IMR-90 (cell line): Measurements from ENCODE around the gene GPR32.

Experiments
- CEBPB ChIP-seq: IDR thresholded peaks from 2 replicates; pipeline ENCODE4 v1.6.1; 2012; ENCODE audit warnings: low read depth, low read length, improper control_type of control experiment
- CHD1 ChIP-seq: IDR thresholded peaks from 2 replicates; pipeline ENCODE4 v1.6.1; 2012; ENCODE audit warnings: low read depth, low read length, improper control_type of control experiment
- FOS ChIP-seq: fragments of 150-350 bp; IDR thresholded peaks from 2 replicates; pipeline ENCODE4 v1.6.1; 2016; ENCODE audit warnings: low read depth, low read length
- MAFK ChIP-seq: IDR thresholded peaks from 2 replicates; pipeline ENCODE4 v1.6.1; 2012; ENCODE audit warnings: low read depth, low read length, improper control_type of control experiment
- MXI1 ChIP-seq: IDR thresholded peaks from 2 replicates; pipeline ENCODE4 v1.6.1; 2012; ENCODE audit warnings: low read depth, mild to moderate bottlenecking, low read length, moderate library complexity, borderline replicate concordance
- POLR2A ChIP-seq: IDR thresholded peaks from 2 replicates; pipeline ENCODE4 v1.6.1; 2012; ENCODE audit warnings: mild to moderate bottlenecking, low read depth, low read length
- RAD21 ChIP-seq: IDR thresholded peaks from 2 replicates; pipeline ENCODE4 v1.6.1; 2012; ENCODE audit warnings: low read length, improper control_type of control experiment
- TF ChIP-seq, protein P1 (sequence below): conservative IDR thresholded peaks from 2 replicates; pipeline ENCODE4 v1.5.1; 2012; ENCODE audit warnings: mild to moderate bottlenecking, low read depth, low read length, improper control_type of control experiment
- TF ChIP-seq, protein P2 (sequence below): fragments of 150-350 bp; IDR thresholded peaks from 2 replicates; pipeline ENCODE4 v1.6.1; 2016; ENCODE audit warnings: low read depth, mild to moderate bottlenecking, low read length, moderate library complexity, borderline replicate concordance

DNA sequence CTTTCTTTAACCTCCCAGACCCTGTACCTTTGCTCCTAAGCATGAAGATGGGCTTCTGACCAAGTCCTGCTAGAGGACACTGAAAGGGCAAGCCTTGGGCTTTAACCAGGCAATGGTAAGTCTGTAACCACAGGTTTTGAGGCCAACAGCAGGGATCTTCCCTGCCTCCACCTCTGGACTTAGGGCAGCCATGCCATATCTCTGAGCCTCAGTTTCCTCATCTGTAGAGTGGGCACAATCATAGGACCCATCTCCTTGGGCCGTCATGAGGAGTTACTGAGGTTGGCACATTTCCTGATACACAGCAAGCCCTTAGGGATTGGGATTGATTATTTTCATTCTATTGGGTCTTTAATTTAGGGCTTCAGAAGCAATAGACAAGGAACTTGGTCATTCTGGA, 38.6 kb downstream of the GPR32 start:
- TF ChIP-seq RAD21 = no peak
- TF ChIP-seq POLR2A = no peak
- TF ChIP-seq, protein P1, sequence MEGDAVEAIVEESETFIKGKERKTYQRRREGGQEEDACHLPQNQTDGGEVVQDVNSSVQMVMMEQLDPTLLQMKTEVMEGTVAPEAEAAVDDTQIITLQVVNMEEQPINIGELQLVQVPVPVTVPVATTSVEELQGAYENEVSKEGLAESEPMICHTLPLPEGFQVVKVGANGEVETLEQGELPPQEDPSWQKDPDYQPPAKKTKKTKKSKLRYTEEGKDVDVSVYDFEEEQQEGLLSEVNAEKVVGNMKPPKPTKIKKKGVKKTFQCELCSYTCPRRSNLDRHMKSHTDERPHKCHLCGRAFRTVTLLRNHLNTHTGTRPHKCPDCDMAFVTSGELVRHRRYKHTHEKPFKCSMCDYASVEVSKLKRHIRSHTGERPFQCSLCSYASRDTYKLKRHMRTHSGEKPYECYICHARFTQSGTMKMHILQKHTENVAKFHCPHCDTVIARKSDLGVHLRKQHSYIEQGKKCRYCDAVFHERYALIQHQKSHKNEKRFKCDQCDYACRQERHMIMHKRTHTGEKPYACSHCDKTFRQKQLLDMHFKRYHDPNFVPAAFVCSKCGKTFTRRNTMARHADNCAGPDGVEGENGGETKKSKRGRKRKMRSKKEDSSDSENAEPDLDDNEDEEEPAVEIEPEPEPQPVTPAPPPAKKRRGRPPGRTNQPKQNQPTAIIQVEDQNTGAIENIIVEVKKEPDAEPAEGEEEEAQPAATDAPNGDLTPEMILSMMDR = no peak
- TF ChIP-seq MAFK = no peak
- no peak for TF ChIP-seq CHD1
- TF ChIP-seq CEBPB = no peak
- TF ChIP-seq, protein P2, sequence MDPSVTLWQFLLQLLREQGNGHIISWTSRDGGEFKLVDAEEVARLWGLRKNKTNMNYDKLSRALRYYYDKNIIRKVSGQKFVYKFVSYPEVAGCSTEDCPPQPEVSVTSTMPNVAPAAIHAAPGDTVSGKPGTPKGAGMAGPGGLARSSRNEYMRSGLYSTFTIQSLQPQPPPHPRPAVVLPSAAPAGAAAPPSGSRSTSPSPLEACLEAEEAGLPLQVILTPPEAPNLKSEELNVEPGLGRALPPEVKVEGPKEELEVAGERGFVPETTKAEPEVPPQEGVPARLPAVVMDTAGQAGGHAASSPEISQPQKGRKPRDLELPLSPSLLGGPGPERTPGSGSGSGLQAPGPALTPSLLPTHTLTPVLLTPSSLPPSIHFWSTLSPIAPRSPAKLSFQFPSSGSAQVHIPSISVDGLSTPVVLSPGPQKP = no peak
- no peak for TF ChIP-seq MXI1
- TF ChIP-seq FOS = no peak
